Subcutaneous adipose tissue (tissue), 4 donors: ENCODE results near the gene PSD2. TPM values are rescaled to one million over a fixed set of nuclear protein-coding genes. Genes with fewer than 3 reads are reported as not detected.

Experiments
- total RNA-seq, 4 donors: library from RNA; depleted of rRNA; stranded (reverse); fragments of >200 nt; gene quantifications; one replicate each; pipeline ENCODE4 v1.1.0, GENCODE V29; 2016
- TF ChIP-seq, protein P1 (sequence below): fragments of 450-650 bp; IDR thresholded peaks from one replicate; pipeline ENCODE4 v1.5.1; 2016; ENCODE audit warnings: low read depth, mild to moderate bottlenecking, control low read depth, antibody characterized with exemption, moderate library complexity

PSD2 gene
- total RNA-seq, 4 donors from 2014 or later: 0.17 TPM; not detected in 3

DNA sequence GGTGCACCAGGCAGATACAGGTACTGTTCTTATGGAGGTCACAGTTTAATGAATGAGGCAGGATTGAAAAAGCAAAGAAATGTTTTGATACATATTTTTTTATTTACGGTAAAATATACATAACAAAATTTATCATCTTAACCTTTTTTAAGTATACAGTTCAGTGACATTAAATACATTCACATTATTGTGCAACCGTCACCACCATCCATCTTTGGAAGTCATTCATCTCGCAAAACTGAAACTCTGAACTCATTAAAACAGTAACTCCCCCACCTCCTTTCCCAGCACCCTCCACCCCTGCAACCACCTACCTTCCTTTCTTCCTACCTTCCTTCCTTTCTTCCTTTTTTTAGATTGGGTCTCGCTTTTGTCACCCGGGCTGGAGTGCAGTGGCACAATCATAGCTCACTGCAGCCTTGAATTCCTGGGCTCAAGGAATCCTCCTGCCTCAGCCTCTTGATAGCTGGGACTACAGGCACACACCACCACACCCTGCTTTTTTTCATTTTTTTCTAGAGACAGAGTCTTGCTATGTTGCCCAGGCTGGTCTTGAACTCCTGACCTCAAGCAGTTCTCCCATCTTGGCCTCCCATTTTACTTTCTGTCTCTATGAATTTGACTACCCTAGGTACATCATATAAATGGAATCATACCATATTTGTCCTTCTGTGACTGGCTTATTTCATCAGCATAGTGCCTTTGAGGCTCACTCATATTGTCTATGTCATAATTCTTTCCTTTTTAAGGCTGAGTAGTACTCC, 22.5 kb upstream of the PSD2 start:
- TF ChIP-seq, protein P1, sequence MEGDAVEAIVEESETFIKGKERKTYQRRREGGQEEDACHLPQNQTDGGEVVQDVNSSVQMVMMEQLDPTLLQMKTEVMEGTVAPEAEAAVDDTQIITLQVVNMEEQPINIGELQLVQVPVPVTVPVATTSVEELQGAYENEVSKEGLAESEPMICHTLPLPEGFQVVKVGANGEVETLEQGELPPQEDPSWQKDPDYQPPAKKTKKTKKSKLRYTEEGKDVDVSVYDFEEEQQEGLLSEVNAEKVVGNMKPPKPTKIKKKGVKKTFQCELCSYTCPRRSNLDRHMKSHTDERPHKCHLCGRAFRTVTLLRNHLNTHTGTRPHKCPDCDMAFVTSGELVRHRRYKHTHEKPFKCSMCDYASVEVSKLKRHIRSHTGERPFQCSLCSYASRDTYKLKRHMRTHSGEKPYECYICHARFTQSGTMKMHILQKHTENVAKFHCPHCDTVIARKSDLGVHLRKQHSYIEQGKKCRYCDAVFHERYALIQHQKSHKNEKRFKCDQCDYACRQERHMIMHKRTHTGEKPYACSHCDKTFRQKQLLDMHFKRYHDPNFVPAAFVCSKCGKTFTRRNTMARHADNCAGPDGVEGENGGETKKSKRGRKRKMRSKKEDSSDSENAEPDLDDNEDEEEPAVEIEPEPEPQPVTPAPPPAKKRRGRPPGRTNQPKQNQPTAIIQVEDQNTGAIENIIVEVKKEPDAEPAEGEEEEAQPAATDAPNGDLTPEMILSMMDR: no peak

DNA sequence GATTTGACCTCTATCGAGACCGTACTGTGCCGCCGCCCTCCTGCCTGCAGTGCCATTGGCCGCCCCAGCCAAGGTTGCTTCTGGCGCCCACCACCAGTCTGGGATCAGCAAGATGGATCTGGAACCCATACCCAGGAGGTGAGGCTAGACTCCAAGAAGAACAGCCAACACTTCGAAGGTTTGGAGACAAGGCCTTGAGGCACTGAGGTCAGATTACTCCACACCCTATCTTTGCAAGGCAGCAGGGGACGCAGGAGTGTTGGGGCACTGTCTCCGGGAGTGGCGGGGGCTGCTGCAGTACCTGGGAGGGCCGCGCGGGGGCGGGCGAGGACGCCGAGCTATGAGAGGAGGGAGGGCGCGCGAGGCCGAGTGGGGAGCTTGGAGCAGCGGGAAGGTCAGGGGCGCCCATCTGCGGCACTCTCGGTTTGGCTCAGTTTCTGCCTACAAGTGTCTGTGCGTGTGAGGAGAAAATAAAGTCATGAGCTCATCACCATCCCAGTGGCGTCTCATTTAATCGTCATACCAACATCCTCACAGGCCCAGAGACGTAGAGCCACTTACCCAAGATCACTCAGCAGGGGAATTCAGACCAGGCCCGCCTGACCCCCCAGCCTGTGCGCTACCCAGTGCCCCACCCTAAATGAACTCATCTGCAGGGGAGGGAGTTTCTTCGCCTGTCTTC, 20.5 kb upstream of the PSD2 start:
- TF ChIP-seq, protein P1: no peak

DNA sequence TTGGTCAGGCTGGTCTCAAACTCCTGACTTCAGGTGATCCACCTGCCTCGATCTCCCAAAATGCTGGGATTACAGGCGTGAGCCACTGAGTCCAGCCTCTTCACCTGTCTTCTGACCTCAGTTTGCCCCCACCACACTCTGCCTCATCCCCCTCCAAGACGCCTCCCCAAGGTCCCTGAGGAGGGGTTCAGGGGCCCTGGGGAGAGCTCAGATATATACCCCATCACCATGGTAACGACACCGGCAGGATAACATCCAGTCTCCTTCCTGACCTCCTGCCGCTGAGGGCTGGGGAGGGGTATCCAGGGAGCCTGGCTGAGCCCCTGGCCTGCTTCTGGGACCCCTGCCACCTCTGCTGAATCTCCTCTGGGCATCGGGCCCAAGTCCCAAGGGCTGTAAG, 19.7 kb upstream of the PSD2 start:
- TF ChIP-seq, protein P1: no peak

DNA sequence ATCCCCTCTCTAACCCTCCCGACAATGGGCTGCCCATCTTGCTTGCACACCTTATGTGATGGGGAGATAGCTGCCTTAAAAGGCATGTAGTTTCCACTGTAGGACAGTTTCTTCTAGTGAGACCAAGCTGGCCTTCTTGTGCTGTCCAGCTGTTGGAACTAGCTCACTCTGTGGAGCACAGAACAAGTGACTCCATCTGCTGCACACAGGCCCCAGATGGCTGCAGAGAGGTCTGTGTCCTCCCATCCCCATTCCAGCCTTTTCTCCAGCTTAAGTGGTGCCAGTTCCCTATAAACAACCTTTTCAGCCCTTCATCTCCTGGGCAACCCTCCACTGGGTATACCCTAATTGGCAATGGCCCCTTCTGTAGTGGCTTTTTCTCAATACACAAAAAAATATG, 18.7 kb upstream of the PSD2 start:
- TF ChIP-seq, protein P1: no peak

DNA sequence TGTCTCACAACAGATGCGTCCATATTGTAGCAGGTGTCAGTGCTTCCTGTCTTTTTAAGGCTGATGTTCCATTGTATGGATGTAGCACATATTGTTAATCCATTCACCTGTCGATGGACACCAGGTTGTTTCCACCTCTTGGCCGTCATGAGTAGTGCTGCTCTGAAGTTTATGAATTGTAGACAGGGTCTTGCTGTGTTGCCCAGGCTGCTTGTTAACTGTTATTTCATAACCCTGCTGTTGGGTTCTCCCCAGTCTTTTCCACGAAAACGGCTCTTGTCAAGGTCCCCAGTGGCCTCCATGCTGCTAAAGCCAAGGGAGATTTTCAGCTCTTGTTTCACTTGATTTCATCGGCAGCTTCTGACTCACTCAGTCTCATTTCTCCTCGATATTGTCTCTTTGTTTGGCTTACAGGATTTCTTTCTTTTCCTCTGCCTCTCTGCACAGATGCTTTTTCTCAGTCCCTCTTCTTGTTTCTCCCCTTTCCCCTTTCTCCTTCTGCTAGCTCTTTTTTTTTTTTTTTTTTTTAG, 12.1 kb upstream of the PSD2 start:
- TF ChIP-seq, protein P1: no peak

DNA sequence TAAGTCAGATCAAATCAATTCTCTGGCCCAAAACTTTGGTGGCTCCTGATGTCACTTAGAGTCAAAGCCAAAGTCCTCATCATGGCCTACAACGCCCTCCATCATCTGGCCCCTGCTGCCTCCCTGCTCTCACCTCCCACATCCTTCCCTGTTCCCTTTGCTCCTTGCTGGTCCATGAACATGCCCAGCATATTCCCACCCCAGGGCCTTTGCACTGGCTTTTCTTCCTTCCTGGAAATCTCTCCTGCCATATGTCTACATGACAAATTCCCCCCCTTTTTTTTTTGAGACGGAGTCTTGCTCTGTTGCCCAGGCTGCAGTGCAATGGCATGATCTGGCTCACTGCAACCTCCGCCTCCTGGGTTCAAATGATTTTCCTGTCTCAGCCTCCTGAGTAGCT, 11.1 kb upstream of the PSD2 start:
- TF ChIP-seq, protein P1: no peak

DNA sequence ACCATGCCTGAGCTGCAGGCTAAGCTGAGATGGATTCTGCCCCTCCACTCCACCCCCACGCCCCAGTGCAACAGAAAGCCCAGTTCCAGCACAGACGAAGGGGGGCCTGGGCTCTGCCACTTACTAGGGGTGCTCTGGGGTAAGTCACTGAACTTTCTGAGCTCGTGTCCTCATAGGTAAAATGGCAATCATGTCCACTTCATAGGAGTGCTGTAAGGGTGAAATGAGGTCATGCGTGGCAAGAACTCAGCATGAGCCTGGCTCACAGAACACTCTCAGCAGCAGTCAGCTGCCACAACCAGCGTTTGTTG, 8.4 kb upstream of the PSD2 start:
- TF ChIP-seq, protein P1: no peak
